Measurements from ENCODE around the gene TSHR. TPM values are rescaled to one million over a fixed set of nuclear protein-coding genes. Genes with fewer than 3 reads are reported as not detected.

TSHR gene
- total RNA-seq, 2 experiments from 2014 or later, result not detected

- DNase-seq, result no peak
- H3K4me3 Mint-ChIP-seq, result no peak overlapping the region
- H3K27me3 Mint-ChIP-seq, result no peaks in the 10 kb centered on the region
- H3K27ac Mint-ChIP-seq, result no peak overlapping the region
- H3K9me3 Mint-ChIP-seq, result no peaks in the 10 kb centered on the region
- H3K36me3 Mint-ChIP-seq, result no peaks in the 10 kb centered on the region
- peaks cover 12% of the 10 kb centered on the region for H3K4me1 Mint-ChIP-seq
Observed at GRCh38 chr14:81143793-81144192, 188.4 kb downstream of the TSHR start.

DNA sequence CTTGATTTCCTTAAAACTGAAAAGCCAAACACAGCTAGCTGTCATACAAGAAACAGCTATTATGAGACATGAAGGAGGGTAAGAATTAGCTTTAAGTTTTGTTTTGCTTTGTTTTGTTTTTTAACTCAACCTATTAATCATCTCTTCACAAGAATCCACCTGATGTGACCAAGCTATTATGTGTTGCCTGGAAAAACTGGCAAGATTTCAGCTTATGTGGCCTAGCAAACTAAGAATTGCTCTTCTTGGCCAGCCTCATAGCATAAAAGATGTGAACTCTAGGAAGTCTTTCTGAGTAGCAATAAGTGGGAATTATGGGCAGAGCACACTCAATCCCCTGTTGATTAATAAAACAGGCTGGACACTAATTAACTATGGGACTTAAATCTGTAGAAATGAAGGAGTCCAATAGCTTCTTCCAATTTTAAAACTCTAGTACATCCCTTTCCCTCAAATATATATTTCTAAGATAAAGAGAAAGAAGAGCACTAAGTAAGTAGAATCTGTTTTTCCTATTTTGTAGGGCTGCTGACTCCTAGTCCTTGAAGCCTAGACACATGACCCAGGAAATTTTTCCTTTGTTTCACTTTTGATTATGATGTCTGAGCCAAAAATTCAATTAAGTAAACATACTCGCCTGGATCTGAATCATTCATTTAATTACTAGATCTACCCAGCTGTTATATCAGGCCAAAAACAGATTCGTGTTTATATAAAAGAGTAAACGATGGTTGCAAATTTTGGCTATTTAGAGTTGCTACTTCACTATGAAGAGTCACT, 189.6 kb downstream of the TSHR start:
- DNase-seq, result no peak
- peaks cover 12% of the 10 kb centered on the region for H3K4me1 Mint-ChIP-seq
- H3K36me3 Mint-ChIP-seq, result no peaks in the 10 kb centered on the region
- H3K9me3 Mint-ChIP-seq, result no peaks in the 10 kb centered on the region
- no peaks in the 10 kb centered on the region for H3K27me3 Mint-ChIP-seq
- H3K4me3 Mint-ChIP-seq, result no peak overlapping the region
- H3K27ac Mint-ChIP-seq, result no peak overlapping the region

- no peak overlapping the region for H3K27ac Mint-ChIP-seq
- no peak overlapping the region for H3K4me3 Mint-ChIP-seq
- no peaks in the 10 kb centered on the region for H3K27me3 Mint-ChIP-seq
- no peak for DNase-seq
- peaks cover 15% of the 10 kb centered on the region for H3K4me1 Mint-ChIP-seq
- no peaks in the 10 kb centered on the region for H3K36me3 Mint-ChIP-seq
- H3K9me3 Mint-ChIP-seq, result no peaks in the 10 kb centered on the region
Observed at GRCh38 chr14:81147140-81147897, 191.9 kb downstream of the TSHR start.

DNA sequence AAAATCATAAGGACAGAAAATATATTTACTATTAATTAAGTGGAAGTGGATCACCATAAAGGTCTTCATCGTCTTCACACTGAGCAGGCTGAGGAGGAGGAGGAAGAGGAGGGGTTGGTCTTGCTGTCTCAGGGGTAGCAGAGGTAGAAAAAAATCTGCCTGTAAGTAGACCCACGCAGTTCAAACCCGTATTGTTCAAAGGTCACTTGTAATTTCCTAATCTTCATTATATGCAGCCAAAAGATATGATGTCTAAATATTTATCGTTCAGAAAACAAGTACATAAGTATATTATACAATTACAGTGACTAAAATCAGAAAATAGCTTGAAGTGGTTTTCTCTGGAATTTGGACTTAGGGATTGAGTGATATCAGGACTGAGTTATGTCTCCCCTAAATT, 193.2 kb downstream of the TSHR start:
- Mint-ChIP-seq H3K4me1 (peaks cover 26% of the 10 kb centered on the region), H3K27me3 (no peaks in the 10 kb centered on the region), H3K4me3 (no peak overlapping the region), H3K9me3 (no peaks in the 10 kb centered on the region), H3K27ac (no peak overlapping the region), H3K36me3 (no peaks in the 10 kb centered on the region)
- no peak for DNase-seq

DNA sequence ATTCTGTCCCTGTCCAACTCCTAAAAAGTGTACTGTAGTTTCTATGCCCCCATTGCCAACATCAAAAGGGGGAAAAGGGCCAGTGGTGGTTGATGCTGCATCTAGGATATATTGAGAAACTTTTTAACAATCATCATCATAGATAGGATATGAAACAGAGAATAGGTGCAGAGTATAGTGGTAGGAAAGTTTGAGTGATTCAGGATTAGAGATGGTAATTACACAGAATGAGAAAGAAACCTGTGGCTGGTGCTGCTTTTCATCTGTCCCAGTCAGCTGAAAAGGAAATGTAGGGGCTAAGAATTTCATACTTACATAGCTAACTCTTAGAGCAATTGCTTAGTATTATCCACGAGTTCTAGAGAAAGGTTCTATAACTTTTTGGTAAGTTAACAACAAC, 197.8 kb downstream of the TSHR start:
- Mint-ChIP-seq H3K27me3 (no peaks in the 10 kb centered on the region), H3K36me3 (peaks cover 2% of the 10 kb centered on the region), H3K4me1 (peaks cover 16% of the 10 kb centered on the region), H3K27ac (peak overlapping the region; percentile 3), H3K4me3 (no peak overlapping the region), H3K9me3 (no peaks in the 10 kb centered on the region)
- DNase-seq, result peak; percentile 6

- H3K4me1 Mint-ChIP-seq, result peaks cover 13% of the 10 kb centered on the region
- no peak overlapping the region for H3K27ac Mint-ChIP-seq
- no peak for DNase-seq
- H3K27me3 Mint-ChIP-seq, result no peaks in the 10 kb centered on the region
- no peak overlapping the region for H3K4me3 Mint-ChIP-seq
- peaks cover 2% of the 10 kb centered on the region for H3K9me3 Mint-ChIP-seq
- H3K36me3 Mint-ChIP-seq, result peaks cover 2% of the 10 kb centered on the region
Observed at GRCh38 chr14:81157431-81157830, 202.0 kb downstream of the TSHR start.

- Mint-ChIP-seq H3K4me1 (peaks cover 9% of the 10 kb centered on the region), H3K36me3 (peaks cover 2% of the 10 kb centered on the region), H3K27me3 (no peaks in the 10 kb centered on the region), H3K4me3 (no peak overlapping the region), H3K9me3 (peaks cover 2% of the 10 kb centered on the region), H3K27ac (no peak overlapping the region)
- DNase-seq, result no peak
Observed at GRCh38 chr14:81161088-81161487, 205.7 kb downstream of the TSHR start.

DNA sequence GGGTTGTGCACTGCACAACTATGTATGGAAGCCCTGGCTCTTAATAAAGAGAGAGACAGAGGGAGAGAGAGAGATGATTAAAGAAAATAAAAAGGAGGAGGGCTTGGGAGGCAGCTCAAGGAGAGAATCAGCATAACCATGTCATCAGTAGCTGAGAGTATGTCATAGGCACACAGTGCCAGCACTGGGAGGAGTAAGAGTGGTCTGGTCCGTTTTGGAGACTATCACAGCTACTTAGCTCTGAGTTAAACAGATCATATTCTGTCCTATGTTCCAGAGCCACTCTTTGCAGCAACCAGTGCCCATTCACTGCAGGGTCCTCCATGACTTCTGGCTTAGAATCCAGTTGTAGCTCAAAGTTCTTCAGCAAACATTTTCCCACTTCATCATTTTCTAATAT, 206.3 kb downstream of the TSHR start:
- H3K9me3 Mint-ChIP-seq, result peaks cover 2% of the 10 kb centered on the region
- DNase-seq, result no peak
- H3K4me3 Mint-ChIP-seq, result no peak overlapping the region
- peaks cover 9% of the 10 kb centered on the region for H3K4me1 Mint-ChIP-seq
- H3K27me3 Mint-ChIP-seq, result no peaks in the 10 kb centered on the region
- no peak overlapping the region for H3K27ac Mint-ChIP-seq
- no peaks in the 10 kb centered on the region for H3K36me3 Mint-ChIP-seq

- no peak for DNase-seq
- peaks cover 2% of the 10 kb centered on the region for H3K9me3 Mint-ChIP-seq
- H3K36me3 Mint-ChIP-seq, result no peaks in the 10 kb centered on the region
- H3K27ac Mint-ChIP-seq, result no peak overlapping the region
- no peaks in the 10 kb centered on the region for H3K27me3 Mint-ChIP-seq
- no peak overlapping the region for H3K4me3 Mint-ChIP-seq
- H3K4me1 Mint-ChIP-seq, result peaks cover 9% of the 10 kb centered on the region
Observed at GRCh38 chr14:81162941-81163340, 207.5 kb downstream of the TSHR start.

DNA sequence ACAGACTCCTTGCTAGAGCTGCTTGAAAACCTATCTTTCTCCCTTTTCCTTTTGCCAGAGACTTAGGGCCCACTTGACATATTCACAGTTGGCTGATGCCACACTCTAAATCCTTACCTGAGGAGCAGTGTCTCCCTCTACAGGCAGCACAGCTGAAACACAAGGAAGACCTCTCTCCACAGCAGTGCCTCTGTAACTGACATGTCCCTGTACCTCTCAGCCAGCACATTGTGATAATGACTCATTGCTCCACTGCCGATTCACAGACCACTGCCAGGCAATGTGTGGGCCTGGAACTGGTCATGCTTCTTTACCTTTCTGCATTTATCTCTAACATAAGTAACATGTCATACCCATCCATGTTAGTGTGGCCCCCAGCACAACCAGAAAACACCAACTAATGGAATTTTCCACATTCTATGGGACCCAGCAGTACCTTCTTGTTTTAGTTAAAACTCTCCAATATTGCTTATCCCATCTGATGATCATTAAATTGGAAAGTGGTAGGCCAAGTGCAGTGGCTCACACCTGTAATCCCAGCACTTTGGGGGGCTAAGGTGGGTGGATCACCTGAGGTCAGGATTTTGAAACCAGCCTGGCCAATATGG, 208.8 kb downstream of the TSHR start:
- Mint-ChIP-seq H3K27me3 (no peaks in the 10 kb centered on the region), H3K27ac (no peak overlapping the region), H3K4me1 (peaks cover 13% of the 10 kb centered on the region)

DNA sequence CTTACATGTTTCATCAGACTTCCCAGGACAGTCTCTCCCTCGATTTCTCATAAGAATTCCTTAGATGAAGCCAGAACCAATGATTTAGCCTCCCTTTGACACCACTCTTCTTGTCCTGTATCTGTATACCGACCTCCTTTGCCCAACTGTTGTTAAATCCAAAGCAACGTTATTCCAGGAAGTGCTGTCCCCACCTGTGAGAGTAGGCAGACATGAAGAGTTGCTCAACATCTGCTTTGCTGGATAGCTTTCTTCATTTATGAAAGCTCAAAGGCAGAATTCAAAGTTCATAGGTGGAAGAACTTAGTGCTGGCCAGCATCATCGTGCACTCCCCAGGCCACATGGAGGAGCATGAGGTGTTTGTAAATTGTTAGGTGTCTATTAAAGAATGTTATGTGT, 209.8 kb downstream of the TSHR start:
- Mint-ChIP-seq H3K27ac (no peak overlapping the region), H3K27me3 (no peaks in the 10 kb centered on the region), H3K36me3 (no peaks in the 10 kb centered on the region), H3K9me3 (no peaks in the 10 kb centered on the region), H3K4me1 (peaks cover 18% of the 10 kb centered on the region), H3K4me3 (no peak overlapping the region)
- no peak for DNase-seq

More for the DNA sequence above, 208.8 kb downstream of the TSHR start:
- peak; percentile 66 for DNase-seq
- Mint-ChIP-seq H3K36me3 (no peaks in the 10 kb centered on the region), H3K4me3 (no peak overlapping the region), H3K9me3 (peaks cover 2% of the 10 kb centered on the region)

GRCh38 chr14:81166121-81166520, 210.7 kb downstream of the TSHR start:
- peaks cover 23% of the 10 kb centered on the region for H3K4me1 Mint-ChIP-seq
- no peaks in the 10 kb centered on the region for H3K27me3 Mint-ChIP-seq
- no peaks in the 10 kb centered on the region for H3K9me3 Mint-ChIP-seq
- H3K4me3 Mint-ChIP-seq, result no peak overlapping the region
- no peaks in the 10 kb centered on the region for H3K36me3 Mint-ChIP-seq
- no peak overlapping the region for H3K27ac Mint-ChIP-seq
- DNase-seq, result no peak

DNA sequence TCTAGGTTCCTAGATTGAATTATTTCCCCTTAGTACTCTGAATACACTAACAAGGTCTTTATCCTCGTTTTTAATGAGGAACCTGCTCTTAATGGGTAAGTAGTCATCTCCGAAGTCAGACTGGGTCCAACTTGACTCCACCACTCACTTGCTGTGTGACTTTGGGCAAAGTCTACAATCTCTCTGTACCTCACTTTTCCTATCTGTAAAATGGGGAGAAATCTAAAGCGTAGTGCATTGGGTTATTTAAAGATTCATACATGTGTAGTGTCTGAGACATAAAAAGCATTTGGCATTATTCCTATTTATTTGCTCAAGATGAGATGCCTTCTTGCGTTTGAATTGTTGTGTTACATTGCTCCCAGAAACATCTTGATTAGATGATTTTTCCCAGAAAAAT, 213.8 kb downstream of the TSHR start:
- Mint-ChIP-seq H3K36me3 (no peaks in the 10 kb centered on the region), H3K4me3 (peak overlapping the region; percentile 88), H3K27me3 (no peaks in the 10 kb centered on the region), H3K9me3 (no peaks in the 10 kb centered on the region), H3K27ac (peak overlapping the region; percentile 96), H3K4me1 (peaks cover 18% of the 10 kb centered on the region)
- no peak for DNase-seq

- Mint-ChIP-seq H3K27me3 (no peaks in the 10 kb centered on the region), H3K4me3 (peak overlapping the region; percentile 88), H3K27ac (peak overlapping the region; percentile 96), H3K9me3 (no peaks in the 10 kb centered on the region), H3K36me3 (peaks cover 2% of the 10 kb centered on the region), H3K4me1 (peaks cover 15% of the 10 kb centered on the region)
- peak; percentile 14 for DNase-seq
Observed at GRCh38 chr14:81169711-81170103, 214.3 kb downstream of the TSHR start.

DNA sequence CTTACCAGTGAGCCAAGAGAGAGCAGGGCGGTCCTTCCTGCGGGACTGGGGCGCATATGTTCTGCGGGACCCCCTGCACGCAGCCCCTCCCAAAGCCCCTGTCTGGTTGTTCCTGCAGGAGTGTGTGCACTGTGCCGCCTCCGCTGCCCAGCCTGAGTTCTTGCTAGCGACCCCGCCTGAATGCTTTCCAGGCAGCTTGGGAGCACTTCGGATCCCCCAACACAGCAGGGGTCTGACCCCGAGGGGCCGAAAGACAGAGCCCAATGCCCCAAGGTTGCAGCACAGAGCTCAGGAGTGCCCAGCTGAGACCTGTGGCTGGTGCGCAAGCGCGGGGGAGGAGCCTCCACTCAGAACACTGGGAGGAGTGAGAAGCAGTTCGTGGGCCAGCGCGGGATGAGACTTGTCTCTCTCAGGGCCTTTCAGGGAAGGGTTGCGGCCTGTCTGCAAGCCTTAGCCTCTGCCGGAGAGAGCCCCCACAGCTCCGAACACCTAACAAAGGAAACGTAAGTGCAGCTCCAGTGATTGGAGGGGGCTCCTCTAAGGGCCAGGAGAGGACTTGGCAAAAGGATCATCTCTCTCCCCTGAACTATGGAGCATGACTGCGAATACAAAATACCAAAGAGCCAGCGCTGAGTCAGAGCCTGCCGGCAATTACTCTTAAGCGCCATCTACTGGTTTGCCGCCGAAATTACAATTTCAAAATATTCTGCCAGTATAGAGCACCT, 214.8 kb downstream of the TSHR start:
- peak; percentile 87 for DNase-seq
- Mint-ChIP-seq H3K9me3 (no peaks in the 10 kb centered on the region), H3K36me3 (peaks cover 2% of the 10 kb centered on the region), H3K27ac (peak overlapping the region; percentile 96), H3K4me3 (peak overlapping the region; percentile 88), H3K27me3 (no peaks in the 10 kb centered on the region), H3K4me1 (peaks cover 15% of the 10 kb centered on the region)
